Measurements from ENCODE around the gene KRABD2.

The KRABD2 gene

GRCh38 chr17:8382052-8382879 lies 5.8 kb upstream of the KRABD2 start:
- Histone ChIP-seq H4K5ac (ENCODE audit: insufficient read length, low read depth, low read length) (no peak overlapping the region), H3K56ac (ENCODE audit: insufficient read length, low read depth, low read length) (no peak overlapping the region), H2BK120ac (ENCODE audit: low read depth, low read length, poor library complexity, severe bottlenecking) (no peak overlapping the region), H3K18ac (ENCODE audit: insufficient read length, low read depth, low read length) (peak overlapping the region; percentile 63), H3K4ac (ENCODE audit: low read depth, low read length) (peak overlapping the region; percentile 84; the same call in 1 of the 2 replicates), H3K27me3 (ENCODE audit: insufficient read depth, low read length) (no peaks in the 10 kb centered on the region), H2AK5ac (ENCODE audit: insufficient read length, low read length) (no peak overlapping the region), H3K79me2 (ENCODE audit: insufficient read depth, low read length) (peaks cover 11% of the 10 kb centered on the region; the same call in 1 of the 2 replicates), H2BK5ac (ENCODE audit: insufficient read length, low read length) (peak overlapping the region; percentile 69), H3K9me3 (ENCODE audit: control insufficient read depth, low read depth, low read length) (no peaks in the 10 kb centered on the region), H3K23ac (ENCODE audit: insufficient read length, low read depth, low read length) (no peak overlapping the region), H2BK12ac (ENCODE audit: insufficient read length, low read depth, low read length) (no peak overlapping the region), H3K9ac (ENCODE audit: extremely low read depth, insufficient read length, low read length) (peak overlapping the region; percentile 100), H3K27ac (ENCODE audit: insufficient read length, low read depth, low read length) (peak overlapping the region; percentile 20), H3K79me1 (ENCODE audit: insufficient read depth, low read depth, low read length, poor library complexity, severe bottlenecking) (no peaks in the 10 kb centered on the region), H3K23me2 (ENCODE audit: insufficient read length, low read depth, low read length, poor library complexity, severe bottlenecking) (peaks cover 6% of the 10 kb centered on the region), H3K4me2 (ENCODE audit: insufficient read depth, insufficient read length, low read length) (peak overlapping the region; percentile 96), H2BK15ac (ENCODE audit: low read depth, low read length) (no peak overlapping the region), H4K8ac (replicated peaks; ENCODE audit: insufficient read length, low read depth, low read length) (no peak overlapping the region), H2BK20ac (ENCODE audit: low read depth, low read length, poor library complexity, severe bottlenecking) (no peak overlapping the region), H4K91ac (ENCODE audit: insufficient read length, low read depth, low read length) (no peak overlapping the region), H3T11ph (ENCODE audit: low read length) (no peak overlapping the region), H2AFZ (ENCODE audit: low read length) (no peak overlapping the region), H4K20me1 (ENCODE audit: control insufficient read depth, insufficient read depth, insufficient read length) (no peaks in the 10 kb centered on the region), H3K14ac (ENCODE audit: insufficient read depth, low read length) (peak overlapping the region; percentile 93), H3K4me1 (ENCODE audit: insufficient read depth, low read length) (no peaks in the 10 kb centered on the region; the same call in 1 of the 2 replicates)
- no peak for DNase-seq
- H3K36me3 Mint-ChIP-seq (ENCODE audit: insufficient read depth in 1 of 3, low read depth in 3 of 3): peaks cover 50 to 58% (median 58%) of the 10 kb centered on the region in 3 experiments
- H3K4me1 Mint-ChIP-seq: peaks cover 40 to 56% of the 10 kb centered on the region in 2 experiments
- no peaks in the 10 kb centered on the region for H3K27me3 Mint-ChIP-seq (ENCODE audit: low read depth)
- TF ChIP-seq, protein P1, sequence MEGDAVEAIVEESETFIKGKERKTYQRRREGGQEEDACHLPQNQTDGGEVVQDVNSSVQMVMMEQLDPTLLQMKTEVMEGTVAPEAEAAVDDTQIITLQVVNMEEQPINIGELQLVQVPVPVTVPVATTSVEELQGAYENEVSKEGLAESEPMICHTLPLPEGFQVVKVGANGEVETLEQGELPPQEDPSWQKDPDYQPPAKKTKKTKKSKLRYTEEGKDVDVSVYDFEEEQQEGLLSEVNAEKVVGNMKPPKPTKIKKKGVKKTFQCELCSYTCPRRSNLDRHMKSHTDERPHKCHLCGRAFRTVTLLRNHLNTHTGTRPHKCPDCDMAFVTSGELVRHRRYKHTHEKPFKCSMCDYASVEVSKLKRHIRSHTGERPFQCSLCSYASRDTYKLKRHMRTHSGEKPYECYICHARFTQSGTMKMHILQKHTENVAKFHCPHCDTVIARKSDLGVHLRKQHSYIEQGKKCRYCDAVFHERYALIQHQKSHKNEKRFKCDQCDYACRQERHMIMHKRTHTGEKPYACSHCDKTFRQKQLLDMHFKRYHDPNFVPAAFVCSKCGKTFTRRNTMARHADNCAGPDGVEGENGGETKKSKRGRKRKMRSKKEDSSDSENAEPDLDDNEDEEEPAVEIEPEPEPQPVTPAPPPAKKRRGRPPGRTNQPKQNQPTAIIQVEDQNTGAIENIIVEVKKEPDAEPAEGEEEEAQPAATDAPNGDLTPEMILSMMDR (conservative IDR thresholded peaks at IDR 0.05): no peak
- peak overlapping the region; percentile 99 to 100 for H3K4me3 Mint-ChIP-seq
- WGBS (ENCODE audit: extremely low coverage, insufficient read length, low lambda C conversion rate): no CpG with 5 or more reads among the region's 27 CpGs
- H3K9me3 Mint-ChIP-seq: no peaks in the 10 kb centered on the region; a peak in 1 of 5 replicates
- peak overlapping the region; percentile 99 to 100 (median 99) for H3K27ac Mint-ChIP-seq

Data from H9 (cell line).